ENCODE measurements around the gene CADPS2.

CADPS2 gene

GRCh38 chr7:122724366-122724765 is 161.9 kb downstream of the CADPS2 start:
- Histone ChIP-seq H3K27ac (ENCODE audit: low read depth, low read length) (no peak overlapping the region), H3K79me2 (ENCODE audit: insufficient read depth, low read length) (no peaks in the 10 kb centered on the region), H4K20me1 (ENCODE audit: low read depth, low read length) (no peaks in the 10 kb centered on the region), H3K27me3 (ENCODE audit: low read length) (no peaks in the 10 kb centered on the region), H3K9me2 (replicated peaks; ENCODE audit: insufficient read depth, low read length) (no peaks in the 10 kb centered on the region), H3K4me2 (ENCODE audit: low read depth, low read length, poor library complexity, severe bottlenecking) (no peak overlapping the region), H3K36me3 (ENCODE audit: low read length) (no peaks in the 10 kb centered on the region), H2AFZ (ENCODE audit: low read depth, low read length, severe bottlenecking) (no peak overlapping the region), H3K9ac (ENCODE audit: low read length) (no peak overlapping the region), H3K4me3 (ENCODE audit: insufficient read depth, low read length, poor library complexity, severe bottlenecking) (no peak overlapping the region), H3F3A (ENCODE audit: insufficient read depth) (no peaks in the 10 kb centered on the region), H3K9me3 (ENCODE audit: insufficient read depth, low read length) (no peaks in the 10 kb centered on the region)
- no peak for TF ChIP-seq EZH2phosphoT487 (conservative IDR thresholded peaks at IDR 0.05; ENCODE audit: low read length)
- TF ChIP-seq, protein P1, sequence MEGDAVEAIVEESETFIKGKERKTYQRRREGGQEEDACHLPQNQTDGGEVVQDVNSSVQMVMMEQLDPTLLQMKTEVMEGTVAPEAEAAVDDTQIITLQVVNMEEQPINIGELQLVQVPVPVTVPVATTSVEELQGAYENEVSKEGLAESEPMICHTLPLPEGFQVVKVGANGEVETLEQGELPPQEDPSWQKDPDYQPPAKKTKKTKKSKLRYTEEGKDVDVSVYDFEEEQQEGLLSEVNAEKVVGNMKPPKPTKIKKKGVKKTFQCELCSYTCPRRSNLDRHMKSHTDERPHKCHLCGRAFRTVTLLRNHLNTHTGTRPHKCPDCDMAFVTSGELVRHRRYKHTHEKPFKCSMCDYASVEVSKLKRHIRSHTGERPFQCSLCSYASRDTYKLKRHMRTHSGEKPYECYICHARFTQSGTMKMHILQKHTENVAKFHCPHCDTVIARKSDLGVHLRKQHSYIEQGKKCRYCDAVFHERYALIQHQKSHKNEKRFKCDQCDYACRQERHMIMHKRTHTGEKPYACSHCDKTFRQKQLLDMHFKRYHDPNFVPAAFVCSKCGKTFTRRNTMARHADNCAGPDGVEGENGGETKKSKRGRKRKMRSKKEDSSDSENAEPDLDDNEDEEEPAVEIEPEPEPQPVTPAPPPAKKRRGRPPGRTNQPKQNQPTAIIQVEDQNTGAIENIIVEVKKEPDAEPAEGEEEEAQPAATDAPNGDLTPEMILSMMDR (IDR thresholded peaks at IDR 0.05; ENCODE audit: insufficient read depth, low read length, poor library complexity, severe bottlenecking), result no peak

GRCh38 chr7:122719010-122719578 is 167.2 kb downstream of the CADPS2 start:
- H3K36me3 ChIP-seq (ENCODE audit: low read length), result no peaks in the 10 kb centered on the region
- no peak for TF ChIP-seq EZH2phosphoT487 (conservative IDR thresholded peaks at IDR 0.05; ENCODE audit: low read length)
- TF ChIP-seq, protein P1 (IDR thresholded peaks at IDR 0.05; ENCODE audit: insufficient read depth, low read length, poor library complexity, severe bottlenecking), result no peak
- no peaks in the 10 kb centered on the region for H3F3A ChIP-seq (ENCODE audit: insufficient read depth)
- H2AFZ ChIP-seq (ENCODE audit: low read depth, low read length, severe bottlenecking), result no peak overlapping the region
- H3K79me2 ChIP-seq (ENCODE audit: insufficient read depth, low read length), result no peaks in the 10 kb centered on the region
- no peak overlapping the region for H3K9ac ChIP-seq (ENCODE audit: low read length)
- H3K9me3 ChIP-seq (ENCODE audit: insufficient read depth, low read length), result no peaks in the 10 kb centered on the region
- no peaks in the 10 kb centered on the region for H3K27me3 ChIP-seq (ENCODE audit: low read length)
- H3K4me3 ChIP-seq (ENCODE audit: insufficient read depth, low read length, poor library complexity, severe bottlenecking), result no peak overlapping the region
- no peak overlapping the region for H3K27ac ChIP-seq (ENCODE audit: low read depth, low read length)
- H4K20me1 ChIP-seq (ENCODE audit: low read depth, low read length), result no peaks in the 10 kb centered on the region
- H3K4me2 ChIP-seq (ENCODE audit: low read depth, low read length, poor library complexity, severe bottlenecking), result no peak overlapping the region
- no peaks in the 10 kb centered on the region for H3K9me2 ChIP-seq (replicated peaks; ENCODE audit: insufficient read depth, low read length)

GRCh38 chr7:122717356-122718089 is 168.7 kb downstream of the CADPS2 start:
- no peaks in the 10 kb centered on the region for H3K79me2 ChIP-seq (ENCODE audit: insufficient read depth, low read length)
- no peaks in the 10 kb centered on the region for H3F3A ChIP-seq (ENCODE audit: insufficient read depth)
- no peak overlapping the region for H3K9ac ChIP-seq (ENCODE audit: low read length)

More at GRCh38 chr7:122717356-122718089, 168.7 kb downstream of the CADPS2 start:
- Histone ChIP-seq H3K4me3 (ENCODE audit: insufficient read depth, low read length, poor library complexity, severe bottlenecking) (no peak overlapping the region), H3K36me3 (ENCODE audit: low read length) (no peaks in the 10 kb centered on the region), H3K27me3 (ENCODE audit: low read length) (no peaks in the 10 kb centered on the region), H2AFZ (ENCODE audit: low read depth, low read length, severe bottlenecking) (no peak overlapping the region), H3K27ac (ENCODE audit: low read depth, low read length) (no peak overlapping the region), H3K9me2 (replicated peaks; ENCODE audit: insufficient read depth, low read length) (no peaks in the 10 kb centered on the region), H4K20me1 (ENCODE audit: low read depth, low read length) (no peaks in the 10 kb centered on the region), H3K9me3 (ENCODE audit: insufficient read depth, low read length) (no peaks in the 10 kb centered on the region), H3K4me2 (ENCODE audit: low read depth, low read length, poor library complexity, severe bottlenecking) (no peak overlapping the region)
- TF ChIP-seq EZH2phosphoT487 (conservative IDR thresholded peaks at IDR 0.05; ENCODE audit: low read length), result no peak
- TF ChIP-seq, protein P1 (IDR thresholded peaks at IDR 0.05; ENCODE audit: insufficient read depth, low read length, poor library complexity, severe bottlenecking), result no peak
